Chondrocyte (in vitro differentiated cells): ENCODE measurements around the gene OR10V1. TPM values are rescaled to one million over a fixed set of nuclear protein-coding genes. Genes with fewer than 3 reads are reported as not detected.

Experiments used
- DNase-seq: peaks from one replicate; pipeline ENCODE4 v3.0.0; 2021; ENCODE audit warnings: mixed read lengths, low spot score
- H3K27ac Mint-ChIP-seq: one replicate; pipeline ENCODE4 v1.8.0; 2021; ENCODE audit warnings: mild to moderate bottlenecking, moderate library complexity, mixed read lengths; ENCODE audit not compliant: unreplicated experiment
- H3K27me3 Mint-ChIP-seq: 2 replicates; pipeline ENCODE4 v1.8.0; 2021; ENCODE audit warnings: low read depth, mixed read lengths
- H3K36me3 Mint-ChIP-seq: 2 replicates; pipeline ENCODE4 v1.8.0; 2021; ENCODE audit warnings: low read depth, mixed read lengths
- H3K4me1 Mint-ChIP-seq: 2 replicates; pipeline ENCODE4 v1.8.0; 2021; ENCODE audit warnings: low read depth, mild to moderate bottlenecking, mixed read lengths
- H3K4me3 Mint-ChIP-seq: one replicate; pipeline ENCODE4 v1.8.0; 2021; ENCODE audit warnings: mild to moderate bottlenecking, moderate library complexity, mixed read lengths; ENCODE audit not compliant: unreplicated experiment
- H3K9me3 Mint-ChIP-seq: 2 replicates; pipeline ENCODE4 v1.8.0; 2021; ENCODE audit warnings: low read depth, mixed read lengths
- CTCF ChIP-seq: fragments of 200-600 bp; sonication (generic); IDR thresholded peaks from 2 replicates; pipeline ENCODE4 v1.5.0; 2021; ENCODE audit warnings: antibody characterized with exemption, mild to moderate bottlenecking, moderate library complexity
- long read RNA-seq: library from polyadenylated mRNA; stranded (forward); transcript quantifications from one replicate; pipeline ENCODE4 v2.0.0, GENCODE V29; 2021
- total RNA-seq: library from RNA; stranded (reverse); gene quantifications from 3 replicates; pipeline ENCODE4 v1.2.1, GENCODE V29; 2021

OR10V1 gene, protein sequence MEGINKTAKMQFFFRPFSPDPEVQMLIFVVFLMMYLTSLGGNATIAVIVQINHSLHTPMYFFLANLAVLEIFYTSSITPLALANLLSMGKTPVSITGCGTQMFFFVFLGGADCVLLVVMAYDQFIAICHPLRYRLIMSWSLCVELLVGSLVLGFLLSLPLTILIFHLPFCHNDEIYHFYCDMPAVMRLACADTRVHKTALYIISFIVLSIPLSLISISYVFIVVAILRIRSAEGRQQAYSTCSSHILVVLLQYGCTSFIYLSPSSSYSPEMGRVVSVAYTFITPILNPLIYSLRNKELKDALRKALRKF
- total RNA-seq, result not detected in 3 replicates
- long read RNA-seq, result 0 reads

- Mint-ChIP-seq H3K27me3 (peaks cover 22% of the 10 kb centered on the region), H3K9me3 (no peaks in the 10 kb centered on the region), H3K4me1 (no peaks in the 10 kb centered on the region), H3K27ac (no peak within 1 kb of the TSS), H3K36me3 (no peaks in the 10 kb centered on the region), H3K4me3 (no peak within 1 kb of the TSS)
- no peak for TF ChIP-seq CTCF
- no peak for DNase-seq
Observed at GRCh38 chr11:59713745-59714144, at the start of gene OR10V1. TSS of gene OR10V1 (minus strand) at chr11:59713845. CDS start at chr11:59713845, 0 bp downstream.

- Mint-ChIP-seq H3K36me3 (peaks cover 1% of the 10 kb centered on the region), H3K4me1 (peaks cover 21% of the 10 kb centered on the region), H3K27me3 (no peaks in the 10 kb centered on the region), H3K9me3 (no peaks in the 10 kb centered on the region), H3K4me3 (no peak overlapping the region), H3K27ac (no peak overlapping the region)
- no peak for TF ChIP-seq CTCF
- DNase-seq, result no peak
Observed at GRCh38 chr11:59761993-59762392, 48.3 kb upstream of the OR10V1 start.

- Mint-ChIP-seq H3K9me3 (no peaks in the 10 kb centered on the region), H3K27me3 (no peaks in the 10 kb centered on the region), H3K4me1 (peaks cover 31% of the 10 kb centered on the region), H3K4me3 (no peak overlapping the region), H3K27ac (no peak overlapping the region), H3K36me3 (peaks cover 1% of the 10 kb centered on the region)
- no peak for DNase-seq
- no peak for TF ChIP-seq CTCF
Observed at GRCh38 chr11:59760771-59761170, 47.1 kb upstream of the OR10V1 start.

GRCh38 chr11:59759900-59760299 lies 46.3 kb upstream of the OR10V1 start:
- Mint-ChIP-seq H3K27ac (no peak overlapping the region), H3K4me3 (no peak overlapping the region), H3K9me3 (no peaks in the 10 kb centered on the region), H3K4me1 (peaks cover 27% of the 10 kb centered on the region), H3K36me3 (peaks cover 1% of the 10 kb centered on the region), H3K27me3 (no peaks in the 10 kb centered on the region)
- no peak for TF ChIP-seq CTCF
- no peak for DNase-seq

DNA sequence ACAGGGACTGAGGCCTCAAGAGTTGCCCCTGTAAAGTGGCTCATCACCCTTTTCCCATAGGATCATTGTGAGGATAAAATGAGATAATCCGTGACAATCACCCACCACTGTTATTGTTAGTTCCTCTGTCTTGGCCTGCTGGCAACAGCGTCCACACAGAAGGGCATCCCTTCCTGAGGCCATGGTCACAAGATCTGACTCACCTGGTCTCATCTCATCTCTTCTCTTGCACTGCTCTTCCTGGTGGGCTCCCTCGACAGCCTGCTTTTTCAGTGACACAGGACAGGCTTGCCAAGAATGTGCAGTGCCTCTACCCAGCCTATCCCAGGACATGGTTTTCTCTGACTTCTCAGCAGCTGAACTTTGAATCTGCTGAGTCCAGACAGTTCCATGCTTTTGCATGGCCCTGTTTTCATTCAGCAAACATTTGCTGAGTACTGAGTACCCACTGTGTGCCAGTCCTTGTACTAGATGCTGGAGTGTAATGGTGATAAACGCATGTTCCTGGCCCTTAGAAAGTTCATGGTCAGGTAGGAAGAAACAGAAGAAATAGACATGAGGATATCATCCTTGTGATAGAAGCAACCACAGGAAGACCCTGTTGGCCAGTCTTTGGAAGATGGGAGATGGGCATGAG lies 44.9 kb upstream of the OR10V1 start:
- Mint-ChIP-seq H3K27ac (no peak overlapping the region), H3K27me3 (no peaks in the 10 kb centered on the region), H3K36me3 (peaks cover 1% of the 10 kb centered on the region), H3K9me3 (no peaks in the 10 kb centered on the region), H3K4me1 (peaks cover 28% of the 10 kb centered on the region), H3K4me3 (no peak overlapping the region)
- DNase-seq, result no peak
- no peak for TF ChIP-seq CTCF
